HG03520 (cell line): ENCODE measurements around the gene PCK1.

ENCODE experiments used
- ATAC-seq: cut with Tn5 transposase; IDR thresholded peaks from one replicate; pipeline ENCODE4 v1.9.1; 2021; ENCODE audit warnings: mild to moderate bottlenecking, moderate library complexity; ENCODE audit not compliant: unreplicated experiment

The PCK1 gene

DNA sequence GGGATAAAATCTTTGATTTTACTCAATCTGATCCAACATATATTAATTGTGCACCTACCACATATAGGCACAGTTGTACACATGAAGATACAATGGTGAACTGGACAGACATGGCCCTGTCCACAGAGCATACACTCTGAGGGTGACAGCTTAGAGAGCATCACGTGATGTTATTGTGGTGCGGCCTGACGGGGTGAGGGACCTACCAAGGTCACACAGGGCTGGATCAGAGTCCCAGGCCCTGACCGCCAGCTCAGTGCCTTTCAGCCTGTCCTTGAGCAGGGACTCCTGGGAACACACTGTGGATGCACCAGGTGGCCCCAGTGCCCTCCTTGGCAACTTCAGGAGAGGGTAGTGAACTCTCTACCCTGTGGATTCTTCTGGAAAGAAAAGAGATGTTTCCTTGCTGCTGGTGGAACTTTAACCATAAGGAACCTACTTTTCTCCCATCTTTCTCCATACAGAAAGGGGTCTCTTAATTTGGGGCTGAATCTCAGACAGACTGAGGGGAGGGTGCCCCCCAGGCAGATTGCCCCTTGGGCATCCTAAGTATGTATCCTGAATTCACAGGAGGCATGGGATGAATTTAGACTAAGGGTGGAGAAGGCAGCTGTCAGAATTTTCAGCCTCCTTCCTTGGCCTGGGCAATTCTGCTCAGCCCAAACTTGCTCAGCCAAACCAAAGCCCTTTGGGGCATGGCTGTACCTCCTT, 26.5 kb downstream of the PCK1 start:
- no peak for ATAC-seq

- no peak for ATAC-seq
Observed at GRCh38 chr20:57587989-57588377, 27.1 kb downstream of the PCK1 start.

DNA sequence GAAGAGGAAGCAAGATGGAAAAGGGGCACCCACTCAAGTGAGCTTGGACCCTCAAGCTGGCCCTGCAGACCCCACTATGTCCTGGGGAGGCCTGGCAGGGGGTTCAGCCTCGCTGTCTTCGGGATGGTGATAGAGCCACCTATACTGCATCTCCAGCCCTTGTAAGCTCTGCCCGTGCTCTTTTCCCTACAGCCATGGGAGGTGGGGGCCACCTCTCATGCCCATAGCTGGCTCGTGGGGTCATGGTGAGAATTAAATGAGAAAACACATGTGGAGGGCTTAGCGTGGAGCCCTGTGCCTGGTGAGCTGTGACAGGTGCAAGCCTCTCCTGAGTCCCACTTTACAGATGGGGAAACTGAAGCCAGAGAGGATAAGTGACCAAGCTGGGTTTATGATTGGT, 27.7 kb downstream of the PCK1 start:
- no peak for ATAC-seq

- ATAC-seq, result no peak
Observed at GRCh38 chr20:57589123-57589727, 28.3 kb downstream of the PCK1 start.

DNA sequence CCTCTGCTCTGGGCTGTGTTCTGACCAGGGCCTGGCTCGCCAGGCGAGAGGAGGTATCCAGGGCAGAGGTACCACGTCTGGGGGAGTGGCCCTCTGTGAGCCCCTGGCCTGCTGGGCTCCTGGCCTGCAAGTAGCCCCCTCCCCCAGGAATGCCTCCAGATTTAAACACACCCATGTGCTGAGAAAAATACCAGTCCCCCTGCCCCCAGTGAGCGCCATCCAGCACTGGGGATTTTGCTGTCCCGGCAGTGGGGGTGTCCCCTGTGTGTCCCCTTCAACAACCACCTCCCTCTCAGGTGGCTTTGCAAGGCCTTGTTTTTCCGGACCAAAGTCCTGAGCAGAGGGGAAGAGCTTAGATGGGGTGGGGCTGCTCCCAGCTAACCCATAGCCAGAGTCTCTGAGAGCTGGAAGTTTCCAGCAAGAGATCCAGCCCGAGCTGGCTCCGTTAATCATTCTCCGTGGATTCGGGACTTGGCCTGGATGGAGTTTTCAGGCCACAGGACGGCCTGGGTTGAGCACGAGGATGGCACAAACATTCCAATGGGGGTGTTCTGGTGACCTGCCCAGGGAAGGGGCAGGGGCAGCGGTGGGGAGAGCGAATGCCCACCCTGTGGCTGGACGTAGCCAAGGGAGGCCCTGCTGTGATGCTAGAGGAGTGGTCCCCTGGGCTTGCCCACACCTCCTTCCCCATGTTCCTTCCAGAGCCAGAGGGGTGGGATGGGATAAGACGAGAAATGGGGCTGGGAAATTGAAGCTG, 29.0 kb downstream of the PCK1 start:
- ATAC-seq, result no peak

- no peak for ATAC-seq
Observed at GRCh38 chr20:57590485-57591288, 29.8 kb downstream of the PCK1 start.

GRCh38 chr20:57591289-57592229, 30.6 kb downstream of the PCK1 start:
- no peak for ATAC-seq

- ATAC-seq, result no peak
Observed at GRCh38 chr20:57592263-57593092, 31.6 kb downstream of the PCK1 start.

- no peak for ATAC-seq
Observed at GRCh38 chr20:57593134-57593886, 32.4 kb downstream of the PCK1 start.

- ATAC-seq, result no peak
Observed at GRCh38 chr20:57594092-57594951, 33.4 kb downstream of the PCK1 start.

DNA sequence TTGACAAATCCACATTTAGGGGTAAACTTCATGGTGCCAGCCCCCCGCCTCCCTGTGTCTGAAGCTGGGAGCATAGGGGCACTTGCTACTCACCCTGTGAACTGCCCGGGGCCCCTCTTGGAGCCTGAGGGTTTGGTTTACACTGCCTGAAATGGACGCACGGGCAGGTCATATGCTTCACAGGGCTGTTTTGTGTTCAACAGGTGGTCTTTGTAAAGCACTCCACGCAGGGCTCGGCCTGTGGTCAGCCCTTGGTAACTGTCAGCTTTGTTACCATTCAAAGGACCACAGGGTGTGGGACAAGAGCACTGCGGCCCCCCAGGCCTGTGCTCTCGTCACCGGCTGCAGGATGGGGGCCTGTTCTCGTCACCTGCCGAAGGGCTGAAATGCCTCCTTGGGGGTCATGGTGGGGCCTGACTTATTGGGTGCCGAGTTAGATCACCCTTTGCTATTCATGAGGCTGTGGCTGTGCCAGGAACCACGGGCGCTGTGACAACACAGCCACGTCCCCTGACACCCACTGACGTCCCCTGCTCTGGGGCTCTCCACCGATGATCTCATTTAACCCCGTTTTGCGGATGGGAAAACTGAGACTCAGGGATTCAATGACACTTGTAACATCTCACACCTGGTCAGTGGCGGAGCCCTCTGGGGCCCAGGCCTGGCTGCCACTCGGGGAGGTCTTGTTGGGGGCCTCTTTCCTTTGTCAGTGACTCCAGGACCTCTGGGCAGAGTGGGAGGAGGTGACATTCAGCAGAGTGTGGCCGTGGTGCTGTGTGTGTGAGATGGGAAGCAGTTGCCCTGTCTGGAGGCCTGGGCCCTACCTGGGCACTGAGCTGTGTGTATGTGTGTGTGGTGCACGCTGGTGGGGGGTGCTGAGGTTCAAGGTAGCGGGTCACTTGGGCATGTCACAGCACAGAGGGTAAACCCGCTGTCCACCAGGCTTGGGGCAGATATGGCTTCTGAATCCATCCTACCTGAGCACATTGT, 34.4 kb downstream of the PCK1 start:
- no peak for ATAC-seq

DNA sequence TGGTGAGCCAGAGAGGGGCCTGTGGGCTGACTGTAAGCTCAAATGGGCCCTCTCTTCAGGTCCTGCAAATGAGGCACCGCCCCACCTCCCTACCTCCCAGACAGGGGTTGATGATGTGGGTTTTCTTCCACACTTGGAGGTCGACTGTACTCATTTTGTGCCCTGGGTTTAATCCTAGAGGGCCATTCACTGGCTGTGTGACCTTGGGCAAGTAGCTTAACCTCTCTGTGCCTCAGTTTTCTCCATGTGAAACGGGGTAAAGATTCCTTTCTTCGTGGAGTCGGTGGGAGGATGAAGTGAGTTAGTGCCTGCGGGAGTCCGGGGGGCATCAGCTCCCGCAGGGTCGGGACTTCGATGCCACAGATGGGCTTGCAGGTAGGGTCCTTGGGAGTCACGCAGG, 35.4 kb downstream of the PCK1 start:
- no peak for ATAC-seq

DNA sequence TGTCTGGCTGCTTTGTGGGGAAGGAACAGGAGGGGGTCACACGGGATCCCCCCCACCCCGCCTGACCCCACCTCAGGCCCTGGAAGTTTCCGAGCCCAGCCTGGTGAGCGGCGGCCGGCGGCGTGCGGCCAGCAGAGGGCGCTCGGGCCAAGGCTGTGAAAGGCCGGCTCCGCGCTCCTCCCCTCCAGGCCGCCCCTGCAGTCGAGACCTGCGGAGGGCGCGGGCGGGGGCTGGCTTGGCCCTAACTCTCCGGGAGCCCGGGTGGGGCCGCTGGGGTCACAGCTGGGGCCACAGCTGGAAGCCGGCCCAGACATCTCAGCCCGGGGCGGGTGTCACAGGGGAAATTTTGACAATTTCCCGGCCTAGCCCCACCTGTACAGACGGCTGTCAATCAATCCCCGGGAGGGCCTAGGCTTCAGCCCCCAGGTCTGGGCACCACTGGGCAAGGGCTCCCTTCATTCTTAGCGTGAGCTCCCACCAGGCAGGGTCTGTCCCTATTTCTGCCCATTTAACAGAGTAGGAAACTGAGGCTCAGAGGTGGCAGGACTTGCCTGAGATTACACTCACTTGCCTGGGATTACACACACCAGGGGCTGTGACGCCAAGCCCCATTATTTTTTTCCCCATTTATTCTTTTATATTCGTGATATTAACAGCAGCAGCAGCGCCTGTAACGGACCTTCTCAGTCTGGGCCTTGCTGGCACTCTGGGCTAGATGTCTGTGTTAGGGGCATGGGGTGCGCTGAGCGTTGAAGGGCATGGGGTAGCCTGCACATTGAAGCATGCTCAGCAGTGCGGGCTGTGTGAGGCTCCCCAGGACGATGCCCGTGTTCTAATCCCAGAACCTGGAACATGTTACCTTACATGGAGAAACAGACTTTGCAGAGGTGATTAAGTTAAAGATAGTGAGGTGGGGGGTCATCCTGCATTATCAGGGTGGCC, 36.4 kb downstream of the PCK1 start:
- peak; percentile 44 for ATAC-seq

GRCh38 chr20:57598060-57598459, 37.1 kb downstream of the PCK1 start:
- no peak for ATAC-seq

GRCh38 chr20:57598491-57598890, 37.6 kb downstream of the PCK1 start:
- ATAC-seq, result no peak
